ENCODE results near the gene WDR1.

- TF ChIP-seq RARB (CRISPR knock-in tag; IDR thresholded peaks at IDR 0.05) (no peak), CSDC2 (CRISPR knock-in tag; IDR thresholded peaks at IDR 0.05) (no peak), PPARA (CRISPR knock-in tag; IDR thresholded peaks at IDR 0.05; ENCODE audit: borderline replicate concordance) (no peak), SNAI2 (CRISPR knock-in tag; IDR thresholded peaks at IDR 0.05) (no peak)
- TF ChIP-seq, protein P1, sequence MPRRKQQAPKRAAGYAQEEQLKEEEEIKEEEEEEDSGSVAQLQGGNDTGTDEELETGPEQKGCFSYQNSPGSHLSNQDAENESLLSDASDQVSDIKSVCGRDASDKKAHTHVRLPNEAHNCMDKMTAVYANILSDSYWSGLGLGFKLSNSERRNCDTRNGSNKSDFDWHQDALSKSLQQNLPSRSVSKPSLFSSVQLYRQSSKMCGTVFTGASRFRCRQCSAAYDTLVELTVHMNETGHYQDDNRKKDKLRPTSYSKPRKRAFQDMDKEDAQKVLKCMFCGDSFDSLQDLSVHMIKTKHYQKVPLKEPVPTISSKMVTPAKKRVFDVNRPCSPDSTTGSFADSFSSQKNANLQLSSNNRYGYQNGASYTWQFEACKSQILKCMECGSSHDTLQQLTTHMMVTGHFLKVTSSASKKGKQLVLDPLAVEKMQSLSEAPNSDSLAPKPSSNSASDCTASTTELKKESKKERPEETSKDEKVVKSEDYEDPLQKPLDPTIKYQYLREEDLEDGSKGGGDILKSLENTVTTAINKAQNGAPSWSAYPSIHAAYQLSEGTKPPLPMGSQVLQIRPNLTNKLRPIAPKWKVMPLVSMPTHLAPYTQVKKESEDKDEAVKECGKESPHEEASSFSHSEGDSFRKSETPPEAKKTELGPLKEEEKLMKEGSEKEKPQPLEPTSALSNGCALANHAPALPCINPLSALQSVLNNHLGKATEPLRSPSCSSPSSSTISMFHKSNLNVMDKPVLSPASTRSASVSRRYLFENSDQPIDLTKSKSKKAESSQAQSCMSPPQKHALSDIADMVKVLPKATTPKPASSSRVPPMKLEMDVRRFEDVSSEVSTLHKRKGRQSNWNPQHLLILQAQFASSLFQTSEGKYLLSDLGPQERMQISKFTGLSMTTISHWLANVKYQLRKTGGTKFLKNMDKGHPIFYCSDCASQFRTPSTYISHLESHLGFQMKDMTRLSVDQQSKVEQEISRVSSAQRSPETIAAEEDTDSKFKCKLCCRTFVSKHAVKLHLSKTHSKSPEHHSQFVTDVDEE (CRISPR knock-in tag; IDR thresholded peaks at IDR 0.05): no peak
Measured at GRCh38 chr4:10046471-10046870, 70.1 kb downstream of the WDR1 start.
